Hepatocyte (in vitro differentiated cells): ENCODE measurements around the gene ABHD2. TPM values are rescaled to one million over a fixed set of nuclear protein-coding genes. Genes with fewer than 3 reads are reported as not detected.

Experiments used
- DNase-seq: peaks from one replicate; pipeline ENCODE4 v3.0.0-alpha.2; 2016; ENCODE audit warnings: low spot score
- H2AFZ ChIP-seq: fragments of 200-600 bp; sonication (generic); 2 replicates; pipeline ENCODE4 v1.6.0; 2016; ENCODE audit warnings: antibody characterized with exemption, mild to moderate bottlenecking
- H3K27ac ChIP-seq: fragments of 200-600 bp; sonication (generic); 2 replicates; pipeline ENCODE4 v1.5.1; 2016; ENCODE audit warnings: mild to moderate bottlenecking
- H3K27me3 ChIP-seq: fragments of 200-600 bp; sonication (generic); 2 replicates; pipeline ENCODE4 v1.6.1; 2016
- H3K36me3 ChIP-seq: fragments of 200-600 bp; sonication (generic); replicated peaks from 2 replicates; pipeline ENCODE4 v1.5.1; 2016; ENCODE audit warnings: low read depth; ENCODE audit not compliant: insufficient read depth
- H3K4me1 ChIP-seq: fragments of 200-600 bp; sonication (generic); 2 replicates; pipeline ENCODE4 v1.5.1; 2016; ENCODE audit warnings: mild to moderate bottlenecking, moderate library complexity; ENCODE audit not compliant: insufficient read depth
- H3K4me2 ChIP-seq: fragments of 200-600 bp; sonication (generic); 2 replicates; pipeline ENCODE4 v1.6.0; 2016
- H3K4me3 ChIP-seq: fragments of 200-600 bp; sonication (generic); 2 replicates; pipeline ENCODE4 v1.5.1; 2016; ENCODE audit warnings: mild to moderate bottlenecking
- H3K79me2 ChIP-seq: fragments of 200-600 bp; sonication (generic); 2 replicates; pipeline ENCODE4 v1.6.0; 2017; ENCODE audit warnings: mild to moderate bottlenecking
- H3K9me2 ChIP-seq: fragments of 200-600 bp; sonication (generic); replicated peaks from 2 replicates; pipeline ENCODE4 v1.6.0; 2017; ENCODE audit warnings: mild to moderate bottlenecking; ENCODE audit not compliant: insufficient read depth
- H3K9me3 ChIP-seq: fragments of 200-600 bp; sonication (generic); 2 replicates; pipeline ENCODE4 v1.5.1; 2016; ENCODE audit warnings: low read depth, mild to moderate bottlenecking
- H4K20me1 ChIP-seq: fragments of 200-600 bp; sonication (generic); 2 replicates; pipeline ENCODE4 v1.6.0; 2016; ENCODE audit warnings: mild to moderate bottlenecking; ENCODE audit not compliant: insufficient read depth, poor library complexity, severe bottlenecking
- EZH2 ChIP-seq: fragments of 200-600 bp; sonication (generic); IDR thresholded peaks from 2 replicates; pipeline ENCODE4 v1.6.1; 2016; ENCODE audit warnings: antibody characterized with exemption, mild to moderate bottlenecking, borderline replicate concordance
- EZH2phosphoT487 ChIP-seq: fragments of 200-600 bp; sonication (generic); IDR thresholded peaks from one replicate; pipeline ENCODE4 v1.6.1; 2018; ENCODE audit warnings: antibody characterized with exemption, mild to moderate bottlenecking, low read depth, moderate library complexity; ENCODE audit not compliant: unreplicated experiment, severe bottlenecking
- WGBS: methylation state at CpG from one replicate; pipeline ENCODE4 v1.1.6; 2016; ENCODE audit warnings: low lambda C conversion rate; ENCODE audit errors: missing lambda C conversion rate; 5-methylcytosine and 5-hydroxymethylcytosine counted together
- polyA plus RNA-seq: library from polyadenylated mRNA; unstranded; fragments of >200 nt; fragmentation: Nextera tagmentation; extraction: Ambion mirVana; gene quantifications from 2 replicates; pipeline ENCODE4 v1.2.1, GENCODE V29; 2016
- total RNA-seq: library from RNA; depleted of rRNA; stranded (reverse); fragments of >200 nt; gene quantifications from 2 replicates; pipeline ENCODE4 v1.2.3, GENCODE V29; 2014
- TF ChIP-seq, protein P1 (sequence below): fragments of 200-600 bp; sonication (generic); IDR thresholded peaks from 2 replicates; pipeline ENCODE4 v1.5.1; 2016; ENCODE audit warnings: antibody characterized with exemption, mild to moderate bottlenecking; ENCODE audit not compliant: poor library complexity

ABHD2 gene
- total and polyA plus RNA-seq, 2 experiments from 2014 or later: 11.7 to 59.7 TPM

DNA sequence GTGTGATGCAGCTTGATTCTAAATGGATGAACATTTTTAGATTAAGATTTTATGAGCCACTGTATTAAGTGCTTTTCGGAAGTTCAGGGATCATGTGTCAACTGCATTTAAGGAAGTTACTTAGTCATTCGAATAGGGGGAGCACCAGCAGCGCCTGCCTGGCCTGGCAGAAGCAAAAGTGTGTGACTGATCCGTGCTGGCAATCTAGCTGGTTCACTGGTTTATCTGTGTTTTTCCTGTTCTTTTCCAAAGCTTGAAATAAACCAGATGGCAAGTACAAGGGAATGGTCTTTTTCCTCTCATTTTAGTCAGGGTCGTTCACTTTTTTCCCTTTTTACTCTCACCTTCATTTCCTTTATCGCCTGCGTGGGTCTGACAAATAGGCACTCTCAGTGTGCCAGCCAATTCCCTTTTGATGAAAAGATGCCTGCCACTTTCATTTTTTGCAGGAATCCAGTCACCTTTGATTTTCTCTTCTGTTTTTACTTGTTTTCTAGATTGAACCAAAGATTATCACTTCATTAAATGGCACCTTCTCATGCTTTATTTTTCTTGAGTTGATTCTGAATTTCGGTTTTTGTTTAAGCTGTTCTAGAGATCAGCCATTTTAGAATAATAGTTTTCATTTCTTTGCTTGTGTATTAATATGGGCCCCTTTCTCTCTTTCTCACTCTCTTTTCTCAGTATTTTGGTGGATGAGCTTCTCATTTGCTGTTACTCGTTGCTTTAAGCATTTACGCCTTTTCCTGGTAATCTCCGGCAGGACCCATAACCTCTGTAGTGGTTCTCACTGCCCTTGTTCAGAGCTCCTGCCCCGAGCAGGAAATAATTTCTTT lies 2.8 kb downstream of the ABHD2 start:
- H3K79me2 ChIP-seq: peaks cover 65% of the 10 kb centered on the region
- 65% methylated on average over 12 of the region's 12 CpGs for WGBS
- H3K4me3 ChIP-seq: no peak overlapping the region
- H4K20me1 ChIP-seq: no peaks in the 10 kb centered on the region
- H3K9me2 ChIP-seq: no peaks in the 10 kb centered on the region
- H3K27ac ChIP-seq: peak overlapping the region; percentile 50
- no peak for DNase-seq
- peaks cover 29% of the 10 kb centered on the region for H3K4me1 ChIP-seq
- peak overlapping the region; percentile 82 for H3K4me2 ChIP-seq
- H3K27me3 ChIP-seq: no peaks in the 10 kb centered on the region
- no peak for TF ChIP-seq EZH2
- TF ChIP-seq EZH2phosphoT487: no peak
- H3K9me3 ChIP-seq: no peaks in the 10 kb centered on the region
- no peaks in the 10 kb centered on the region for H3K36me3 ChIP-seq
- no peak overlapping the region for H2AFZ ChIP-seq

DNA sequence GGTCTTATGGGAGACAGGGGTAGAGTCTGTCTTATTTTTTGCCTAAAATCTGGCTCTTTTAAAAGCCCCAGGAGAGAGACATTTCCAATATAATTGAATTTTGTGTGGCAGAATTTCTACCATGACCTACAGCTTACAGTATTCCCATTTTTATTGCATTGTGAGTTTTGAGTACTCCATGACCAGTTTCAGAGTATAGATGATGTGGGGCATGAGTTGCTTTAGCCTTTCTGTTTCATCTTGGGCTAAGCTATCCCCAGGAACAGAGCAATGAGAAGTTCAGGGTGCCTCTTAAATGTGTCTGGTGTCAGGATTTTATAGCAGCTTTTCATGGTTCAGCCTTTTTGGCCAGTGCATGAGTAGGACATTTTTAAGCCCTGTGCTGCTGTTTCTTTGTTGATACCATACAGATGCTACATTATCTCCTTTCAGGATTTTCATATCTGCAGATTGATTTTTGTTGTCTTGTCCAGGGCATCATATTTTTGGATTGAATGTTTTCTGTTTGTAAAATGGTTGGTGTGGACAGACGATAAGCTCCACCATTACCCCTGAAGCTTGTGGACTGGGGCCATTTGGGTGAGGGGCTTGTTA lies 3.5 kb downstream of the ABHD2 start:
- H2AFZ ChIP-seq: no peak overlapping the region
- no peak overlapping the region for H3K4me3 ChIP-seq
- peaks cover 69% of the 10 kb centered on the region for H3K79me2 ChIP-seq
- H3K27ac ChIP-seq: peak overlapping the region; percentile 50
- 89% methylated on average over 1 of the region's 1 CpG for WGBS
- H3K27me3 ChIP-seq: no peaks in the 10 kb centered on the region
- TF ChIP-seq EZH2phosphoT487 (no peak), EZH2 (no peak)
- TF ChIP-seq, protein P1, sequence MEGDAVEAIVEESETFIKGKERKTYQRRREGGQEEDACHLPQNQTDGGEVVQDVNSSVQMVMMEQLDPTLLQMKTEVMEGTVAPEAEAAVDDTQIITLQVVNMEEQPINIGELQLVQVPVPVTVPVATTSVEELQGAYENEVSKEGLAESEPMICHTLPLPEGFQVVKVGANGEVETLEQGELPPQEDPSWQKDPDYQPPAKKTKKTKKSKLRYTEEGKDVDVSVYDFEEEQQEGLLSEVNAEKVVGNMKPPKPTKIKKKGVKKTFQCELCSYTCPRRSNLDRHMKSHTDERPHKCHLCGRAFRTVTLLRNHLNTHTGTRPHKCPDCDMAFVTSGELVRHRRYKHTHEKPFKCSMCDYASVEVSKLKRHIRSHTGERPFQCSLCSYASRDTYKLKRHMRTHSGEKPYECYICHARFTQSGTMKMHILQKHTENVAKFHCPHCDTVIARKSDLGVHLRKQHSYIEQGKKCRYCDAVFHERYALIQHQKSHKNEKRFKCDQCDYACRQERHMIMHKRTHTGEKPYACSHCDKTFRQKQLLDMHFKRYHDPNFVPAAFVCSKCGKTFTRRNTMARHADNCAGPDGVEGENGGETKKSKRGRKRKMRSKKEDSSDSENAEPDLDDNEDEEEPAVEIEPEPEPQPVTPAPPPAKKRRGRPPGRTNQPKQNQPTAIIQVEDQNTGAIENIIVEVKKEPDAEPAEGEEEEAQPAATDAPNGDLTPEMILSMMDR: no peak
- no peaks in the 10 kb centered on the region for H4K20me1 ChIP-seq
- peak overlapping the region; percentile 82 for H3K4me2 ChIP-seq
- DNase-seq: no peak
- H3K36me3 ChIP-seq: no peaks in the 10 kb centered on the region
- H3K9me3 ChIP-seq: no peaks in the 10 kb centered on the region
- peaks cover 29% of the 10 kb centered on the region for H3K4me1 ChIP-seq
- no peaks in the 10 kb centered on the region for H3K9me2 ChIP-seq

DNA sequence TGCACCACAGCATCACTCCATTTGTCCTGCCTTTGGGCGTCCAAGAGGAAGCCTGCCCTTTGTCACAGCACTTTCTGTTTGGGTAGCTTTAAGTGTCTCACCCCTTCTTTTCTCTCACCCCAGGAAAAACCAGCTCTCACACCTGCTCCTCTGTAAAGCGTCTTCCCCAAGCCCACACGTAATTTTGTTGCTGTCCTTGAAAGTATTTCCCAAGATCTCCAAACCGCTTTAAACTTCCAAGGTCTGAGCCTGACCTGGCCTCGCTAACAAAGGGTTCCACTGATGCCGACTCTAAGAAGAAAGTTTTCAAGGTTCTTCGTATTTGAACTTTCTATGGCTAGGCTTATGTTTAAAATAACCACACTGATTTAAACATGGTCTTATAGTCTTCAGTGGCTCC lies 5.3 kb downstream of the ABHD2 start:
- no peak for DNase-seq
- H3K4me2 ChIP-seq: no peak overlapping the region
- H2AFZ ChIP-seq: no peak overlapping the region
- H3K4me1 ChIP-seq: peaks cover 38% of the 10 kb centered on the region
- H3K4me3 ChIP-seq: no peak overlapping the region
- H3K9me3 ChIP-seq: no peaks in the 10 kb centered on the region
- no peaks in the 10 kb centered on the region for H3K36me3 ChIP-seq
- peak overlapping the region; percentile 15 for H3K27ac ChIP-seq
- H4K20me1 ChIP-seq: no peaks in the 10 kb centered on the region
- peaks cover 82% of the 10 kb centered on the region for H3K79me2 ChIP-seq
- no peaks in the 10 kb centered on the region for H3K9me2 ChIP-seq
- no peaks in the 10 kb centered on the region for H3K27me3 ChIP-seq
- no peak for TF ChIP-seq EZH2phosphoT487
- TF ChIP-seq EZH2: no peak
- TF ChIP-seq, protein P1: no peak
- 88% methylated on average over 7 of the region's 7 CpGs for WGBS

DNA sequence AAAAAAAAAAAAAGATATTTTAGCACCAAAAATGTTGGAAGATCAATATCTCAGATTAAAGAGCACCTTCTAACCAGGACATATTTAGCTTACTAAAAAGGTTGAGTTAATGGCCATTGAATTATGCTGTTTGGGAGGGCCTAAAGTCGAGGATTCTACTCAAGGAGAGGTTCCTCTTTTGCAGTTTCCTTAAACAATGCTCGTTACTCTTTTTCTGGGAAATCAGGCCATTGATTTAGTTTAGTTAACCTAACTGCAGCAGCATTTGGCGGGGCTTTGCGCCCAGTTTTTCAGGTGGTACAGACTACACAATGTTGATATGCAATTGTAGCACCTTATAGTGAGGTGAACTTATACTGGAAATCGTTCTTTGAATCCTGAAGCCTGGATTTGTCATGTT lies 6.8 kb downstream of the ABHD2 start:
- H3K27ac ChIP-seq: no peak overlapping the region
- H2AFZ ChIP-seq: no peak overlapping the region
- no peaks in the 10 kb centered on the region for H3K9me3 ChIP-seq
- H3K4me2 ChIP-seq: no peak overlapping the region
- WGBS: 94% methylated on average over 5 of the region's 5 CpGs
- no peak overlapping the region for H3K4me3 ChIP-seq
- no peaks in the 10 kb centered on the region for H3K27me3 ChIP-seq
- H3K4me1 ChIP-seq: peaks cover 34% of the 10 kb centered on the region
- H4K20me1 ChIP-seq: no peaks in the 10 kb centered on the region
- TF ChIP-seq EZH2phosphoT487 (no peak), EZH2 (no peak)
- TF ChIP-seq, protein P1: no peak
- DNase-seq: no peak
- no peaks in the 10 kb centered on the region for H3K9me2 ChIP-seq
- no peaks in the 10 kb centered on the region for H3K36me3 ChIP-seq
- peaks cover 85% of the 10 kb centered on the region for H3K79me2 ChIP-seq
